HL-60 (cell line): ENCODE data around the gene ANKZF1.

Experiments
- DNase-seq, 2 experiments: peaks; one replicate each; pipeline ENCODE4 v3.0.0-alpha.2; 2010 to 2020; ENCODE audit warnings: low read depth in 1 of 2, low spot score in 1 of 2
- H3K27ac ChIP-seq: fragments of 250-450 bp; sonication (Bioruptor Pico); replicated peaks from 2 replicates; pipeline ENCODE4 v1.5.1; 2020; ENCODE audit warnings: mild to moderate bottlenecking, moderate library complexity
- H3K27me3 ChIP-seq: fragments of 250-450 bp; sonication (Bioruptor Pico); 2 replicates; pipeline ENCODE4 v1.5.1; 2021; ENCODE audit warnings: mild to moderate bottlenecking, moderate library complexity; ENCODE audit not compliant: insufficient read depth, poor library complexity, severe bottlenecking
- H3K4me3 ChIP-seq: replicated peaks from 2 replicates; pipeline ENCODE4 v1.5.1; 2011; ENCODE audit warnings: mild to moderate bottlenecking, control low read depth, low read length; ENCODE audit not compliant: insufficient read depth
- GABPA ChIP-seq: IDR thresholded peaks from 2 replicates; pipeline ENCODE4 v1.6.1; 2012; ENCODE audit warnings: low read depth
- POLR2AphosphoS5 ChIP-seq: IDR thresholded peaks from 2 replicates; pipeline ENCODE4 v1.6.1; 2012; ENCODE audit warnings: low read depth
- REST ChIP-seq: IDR thresholded peaks from 2 replicates; pipeline ENCODE4 v1.6.1; 2012; ENCODE audit warnings: low read depth; ENCODE audit not compliant: insufficient replicate concordance
- SPI1 ChIP-seq: IDR thresholded peaks from 2 replicates; pipeline ENCODE4 v1.6.1; 2012; ENCODE audit warnings: low read depth, mild to moderate bottlenecking, borderline replicate concordance
- TF ChIP-seq, protein P1 (sequence below): IDR thresholded peaks from one replicate; pipeline ENCODE4 v1.5.1; 2011; ENCODE audit warnings: low read length, control low read depth, inconsistent platforms; ENCODE audit not compliant: insufficient read depth

ANKZF1 gene

DNA sequence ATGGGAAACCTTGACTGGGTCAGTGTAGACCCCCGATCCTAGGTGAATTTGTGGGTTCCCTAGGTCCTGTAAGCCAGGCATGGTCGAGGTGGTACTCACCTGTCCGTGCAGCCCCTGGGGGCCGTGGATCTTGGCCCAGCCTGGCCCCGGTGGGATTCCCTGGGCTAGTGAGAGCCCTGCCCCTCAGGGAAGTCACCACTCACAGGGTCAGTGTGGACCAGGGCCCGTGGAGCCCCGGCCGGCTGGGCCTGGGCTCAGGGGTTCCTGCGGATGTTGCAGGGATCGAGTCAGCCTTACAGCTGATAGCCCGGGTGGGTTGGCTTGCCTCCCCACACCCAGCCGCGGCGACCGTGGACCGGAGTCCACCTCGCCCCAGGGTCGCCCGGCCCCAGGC is 698 bp upstream of the ANKZF1 start:
- TF ChIP-seq POLR2AphosphoS5 (no peak), SPI1 (no peak), GABPA (no peak), REST (no peak)
- TF ChIP-seq, protein P1, sequence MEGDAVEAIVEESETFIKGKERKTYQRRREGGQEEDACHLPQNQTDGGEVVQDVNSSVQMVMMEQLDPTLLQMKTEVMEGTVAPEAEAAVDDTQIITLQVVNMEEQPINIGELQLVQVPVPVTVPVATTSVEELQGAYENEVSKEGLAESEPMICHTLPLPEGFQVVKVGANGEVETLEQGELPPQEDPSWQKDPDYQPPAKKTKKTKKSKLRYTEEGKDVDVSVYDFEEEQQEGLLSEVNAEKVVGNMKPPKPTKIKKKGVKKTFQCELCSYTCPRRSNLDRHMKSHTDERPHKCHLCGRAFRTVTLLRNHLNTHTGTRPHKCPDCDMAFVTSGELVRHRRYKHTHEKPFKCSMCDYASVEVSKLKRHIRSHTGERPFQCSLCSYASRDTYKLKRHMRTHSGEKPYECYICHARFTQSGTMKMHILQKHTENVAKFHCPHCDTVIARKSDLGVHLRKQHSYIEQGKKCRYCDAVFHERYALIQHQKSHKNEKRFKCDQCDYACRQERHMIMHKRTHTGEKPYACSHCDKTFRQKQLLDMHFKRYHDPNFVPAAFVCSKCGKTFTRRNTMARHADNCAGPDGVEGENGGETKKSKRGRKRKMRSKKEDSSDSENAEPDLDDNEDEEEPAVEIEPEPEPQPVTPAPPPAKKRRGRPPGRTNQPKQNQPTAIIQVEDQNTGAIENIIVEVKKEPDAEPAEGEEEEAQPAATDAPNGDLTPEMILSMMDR = no peak
- Histone ChIP-seq H3K27me3 (no peaks in the 10 kb centered on the region), H3K4me3 (peak overlapping the region; percentile 75), H3K27ac (peak overlapping the region; percentile 2; the same call in 1 of the 2 replicates)
- peak in 1 of 2 experiments; percentile 7 for DNase-seq

GRCh38 chr2:219230059-219230540 is 494 bp downstream of the ANKZF1 start:
- H3K27me3 ChIP-seq = no peaks in the 10 kb centered on the region
- H3K27ac ChIP-seq = peak overlapping the region; percentile 70
- TF ChIP-seq, protein P1 = no peak
- TF ChIP-seq GABPA = no peak
- no peak for TF ChIP-seq SPI1
- TF ChIP-seq POLR2AphosphoS5 = no peak
- no peak for TF ChIP-seq REST
- H3K4me3 ChIP-seq = peak overlapping the region; percentile 75
- DNase-seq = peak in 1 of 2 experiments; percentile 64

- no peak overlapping the region for H3K27ac ChIP-seq
- no peaks in the 10 kb centered on the region for H3K27me3 ChIP-seq
- TF ChIP-seq POLR2AphosphoS5 (no peak), REST (no peak), SPI1 (no peak), GABPA (no peak)
- TF ChIP-seq, protein P1 = no peak
- H3K4me3 ChIP-seq = no peak overlapping the region
- no peak for DNase-seq
Observed at GRCh38 chr2:219234331-219234730, 4.7 kb downstream of the ANKZF1 start.
